GM12878 (cell line): ENCODE data around the gene CLIC5.

ENCODE experiments used
- CREM ChIP-seq: IDR thresholded peaks from 2 replicates; pipeline ENCODE4 v1.6.1; 2014; ENCODE audit warnings: antibody characterized with exemption, low read depth
- RAD21 ChIP-seq: IDR thresholded peaks from 2 replicates; pipeline ENCODE4 v1.6.1; 2011; ENCODE audit warnings: mild to moderate bottlenecking, low read depth, low read length, moderate library complexity; ENCODE audit not compliant: insufficient read depth
- TF ChIP-seq, protein P1 (sequence below), 3 experiments: IDR thresholded peaks in 2 of 3; conservative IDR thresholded peaks in 1 of 3; 2 replicates each; pipeline ENCODE4 v1.5.1; 2011; ENCODE audit warnings: low read depth in 3 of 3, low read length in 3 of 3, mild to moderate bottlenecking in 3 of 3, control low read depth in 2 of 3, moderate library complexity in 2 of 3, inconsistent platforms in 1 of 3, mixed read lengths in 1 of 3; ENCODE audit not compliant: control insufficient read depth in 2 of 3, insufficient read depth in 1 of 3; ENCODE audit errors: extremely low read depth in 1 of 3

DNA sequence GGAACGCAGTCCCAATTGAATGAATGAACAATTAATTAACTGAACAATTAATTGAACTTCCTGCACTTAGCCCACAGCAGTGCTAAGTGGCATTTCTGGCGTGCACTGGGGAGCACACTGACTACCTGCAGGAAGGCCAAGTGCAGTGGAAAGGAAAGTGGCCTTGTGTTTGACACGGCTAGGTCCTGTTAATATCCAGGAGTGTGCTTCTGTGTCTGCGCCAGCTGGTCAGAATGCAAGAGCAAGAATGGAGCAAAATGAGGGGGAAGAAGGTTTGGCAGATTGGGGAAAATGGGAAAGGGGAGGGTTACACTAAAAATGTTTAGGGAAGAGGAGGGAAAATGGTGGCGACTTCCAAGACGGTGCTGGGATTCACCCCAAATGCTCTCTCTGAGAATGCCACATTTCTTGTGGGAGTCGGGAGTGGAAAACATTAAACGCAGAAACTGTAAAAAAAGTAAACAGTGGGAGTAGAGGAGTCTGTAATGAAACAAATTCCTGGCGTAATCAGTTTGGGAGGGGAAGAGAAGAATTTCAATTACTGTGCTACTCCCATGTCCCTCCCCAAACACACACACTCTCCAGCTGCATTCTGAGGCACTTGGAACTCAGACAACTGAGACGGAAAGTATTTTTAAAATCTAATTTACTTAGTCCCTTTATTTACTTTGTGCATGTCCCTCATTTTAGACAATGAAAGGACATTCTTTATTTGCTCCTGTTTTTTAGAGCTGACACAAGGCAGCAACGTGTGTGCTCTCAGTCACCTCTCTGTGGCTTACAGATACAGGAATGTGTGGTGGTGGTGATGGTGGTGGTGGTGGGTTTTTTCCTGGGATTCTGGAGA is 64.1 kb downstream of the CLIC5 start:
- no peak for TF ChIP-seq CREM
- TF ChIP-seq RAD21: no peak
- TF ChIP-seq, protein P1, sequence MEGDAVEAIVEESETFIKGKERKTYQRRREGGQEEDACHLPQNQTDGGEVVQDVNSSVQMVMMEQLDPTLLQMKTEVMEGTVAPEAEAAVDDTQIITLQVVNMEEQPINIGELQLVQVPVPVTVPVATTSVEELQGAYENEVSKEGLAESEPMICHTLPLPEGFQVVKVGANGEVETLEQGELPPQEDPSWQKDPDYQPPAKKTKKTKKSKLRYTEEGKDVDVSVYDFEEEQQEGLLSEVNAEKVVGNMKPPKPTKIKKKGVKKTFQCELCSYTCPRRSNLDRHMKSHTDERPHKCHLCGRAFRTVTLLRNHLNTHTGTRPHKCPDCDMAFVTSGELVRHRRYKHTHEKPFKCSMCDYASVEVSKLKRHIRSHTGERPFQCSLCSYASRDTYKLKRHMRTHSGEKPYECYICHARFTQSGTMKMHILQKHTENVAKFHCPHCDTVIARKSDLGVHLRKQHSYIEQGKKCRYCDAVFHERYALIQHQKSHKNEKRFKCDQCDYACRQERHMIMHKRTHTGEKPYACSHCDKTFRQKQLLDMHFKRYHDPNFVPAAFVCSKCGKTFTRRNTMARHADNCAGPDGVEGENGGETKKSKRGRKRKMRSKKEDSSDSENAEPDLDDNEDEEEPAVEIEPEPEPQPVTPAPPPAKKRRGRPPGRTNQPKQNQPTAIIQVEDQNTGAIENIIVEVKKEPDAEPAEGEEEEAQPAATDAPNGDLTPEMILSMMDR (IDR thresholded peaks at IDR 0.05 in 2 of 3, conservative IDR thresholded peaks at IDR 0.05 in 1 of 3; ENCODE audit: control insufficient read depth in 2 of 3, extremely low read depth in 1 of 3, insufficient read depth in 1 of 3, low read depth in 3 of 3, low read length in 3 of 3): no peak
